Measurements from ENCODE around the gene SCN11A.
"Not testable (repeated sequence)": the region's sequence is repeated elsewhere in the genome, so short reads cannot be mapped to it uniquely, and the experiment has no call there.

The SCN11A gene

DNA sequence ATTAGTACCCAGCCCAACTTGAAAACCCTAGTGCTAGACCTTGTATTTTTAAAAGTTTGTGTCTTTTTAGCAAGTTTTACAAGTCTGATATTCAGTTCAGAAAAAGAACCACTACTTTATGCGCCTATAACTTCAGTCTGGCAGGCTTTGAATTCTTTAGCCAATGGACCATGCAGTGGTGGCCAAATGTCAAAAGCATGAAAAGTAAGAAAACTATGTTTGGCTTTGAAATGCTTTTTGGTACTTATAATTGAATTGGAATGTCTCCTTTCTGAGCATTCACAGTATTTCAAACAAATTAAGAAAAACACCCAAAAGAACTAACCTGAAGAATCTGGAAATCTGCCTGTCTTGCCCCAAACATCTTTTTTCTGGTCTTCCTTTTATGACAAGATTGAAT is 12.9 kb upstream of the SCN11A start:
- DNase-seq = no peak

DNA sequence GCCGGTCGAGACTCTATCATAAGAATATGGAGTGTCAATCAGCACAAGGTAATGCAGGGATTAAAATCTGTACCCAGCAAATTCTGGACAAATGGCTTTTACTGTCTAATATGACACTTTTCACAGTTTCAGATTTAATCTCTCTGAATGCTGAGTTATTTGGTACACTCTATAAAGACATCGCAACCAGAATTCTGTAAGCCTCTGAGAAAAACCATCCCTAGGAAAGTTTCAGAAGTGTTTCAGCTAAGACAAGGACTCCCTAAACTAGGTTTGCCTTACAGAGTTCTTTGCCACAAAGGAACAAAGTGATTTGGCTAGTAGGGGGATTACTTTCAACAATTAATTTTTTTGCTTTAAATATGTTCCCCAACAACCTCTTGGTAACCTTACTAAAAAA is 11.4 kb upstream of the SCN11A start:
- DNase-seq = no peak

DNA sequence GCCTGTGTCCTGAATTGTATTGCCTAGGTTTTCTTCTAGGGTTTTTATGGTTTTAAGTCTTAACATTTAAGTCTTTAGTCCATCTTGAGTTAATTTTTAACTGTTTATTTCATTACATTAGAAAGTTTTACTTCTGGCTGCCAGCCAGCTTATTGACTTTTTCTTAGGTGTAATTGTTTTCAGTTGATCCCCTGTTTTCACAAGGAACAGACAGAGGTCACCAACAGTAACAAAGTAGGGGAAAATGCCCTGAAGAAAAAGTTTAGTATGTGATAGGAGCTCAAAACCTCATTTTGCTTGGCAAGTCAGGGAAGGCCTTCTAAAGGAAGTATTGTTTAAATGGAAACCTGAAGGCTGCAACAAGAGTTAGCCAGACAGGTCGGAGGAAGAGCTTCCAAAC is 10.4 kb upstream of the SCN11A start:
- no peak for DNase-seq

DNA sequence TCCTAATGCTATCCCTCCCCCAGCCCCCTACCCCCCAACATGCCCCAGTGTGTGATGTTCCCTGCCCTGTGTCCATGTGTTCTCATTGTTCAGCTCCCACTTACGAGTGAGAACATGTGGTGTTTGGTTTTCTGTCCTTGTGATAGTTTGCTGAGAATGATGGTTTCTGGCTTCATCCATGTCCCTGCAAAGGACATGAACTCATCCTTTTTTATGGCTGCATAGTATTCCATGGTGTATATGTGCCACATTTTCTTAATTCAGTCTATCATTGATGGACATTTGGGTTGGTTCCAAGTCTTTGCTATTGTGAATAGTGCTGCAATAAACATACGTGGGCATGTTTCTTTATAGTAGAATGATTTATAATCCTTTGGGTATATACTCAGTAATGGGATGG is 9.5 kb upstream of the SCN11A start:
- DNase-seq = not testable (repeated sequence)

DNA sequence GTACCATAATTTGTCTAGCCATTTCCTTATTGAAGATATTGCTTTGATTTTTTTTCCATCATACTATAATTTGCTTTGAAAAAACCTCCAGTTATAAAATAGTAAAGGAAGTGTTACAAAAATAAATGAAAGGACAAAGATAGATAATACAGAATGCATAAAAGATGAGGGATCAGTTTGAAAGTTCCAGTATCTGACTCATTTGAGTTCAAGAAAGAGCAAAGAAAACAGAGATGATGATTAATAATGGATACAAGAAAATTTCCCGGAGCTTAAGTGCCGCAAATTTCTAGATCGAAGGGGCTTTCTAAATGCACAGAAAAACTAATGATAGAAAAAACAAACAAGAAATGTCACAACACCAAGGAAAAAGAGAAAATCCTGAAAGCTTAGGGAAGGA is 4.4 kb upstream of the SCN11A start:
- DNase-seq = no peak

DNA sequence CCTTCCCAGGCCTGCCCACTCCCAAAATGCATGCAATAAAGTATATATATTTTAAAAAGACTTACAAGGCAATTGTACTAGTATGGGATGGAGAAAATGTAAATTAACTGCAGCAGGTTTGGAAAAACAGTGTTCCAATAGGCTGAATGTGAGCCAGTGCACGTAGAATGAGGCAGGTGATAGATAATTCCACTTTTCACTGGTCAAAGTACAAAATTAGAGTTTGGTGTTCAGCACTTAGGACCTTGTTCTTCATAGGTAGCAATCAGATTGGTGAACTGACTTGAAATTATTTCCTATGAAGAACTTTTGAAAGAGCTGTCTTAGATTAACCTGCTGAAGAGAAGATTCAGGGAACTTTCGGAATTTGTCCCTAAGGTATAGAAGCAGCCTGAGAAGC is 2.0 kb upstream of the SCN11A start:
- DNase-seq = no peak

DNA sequence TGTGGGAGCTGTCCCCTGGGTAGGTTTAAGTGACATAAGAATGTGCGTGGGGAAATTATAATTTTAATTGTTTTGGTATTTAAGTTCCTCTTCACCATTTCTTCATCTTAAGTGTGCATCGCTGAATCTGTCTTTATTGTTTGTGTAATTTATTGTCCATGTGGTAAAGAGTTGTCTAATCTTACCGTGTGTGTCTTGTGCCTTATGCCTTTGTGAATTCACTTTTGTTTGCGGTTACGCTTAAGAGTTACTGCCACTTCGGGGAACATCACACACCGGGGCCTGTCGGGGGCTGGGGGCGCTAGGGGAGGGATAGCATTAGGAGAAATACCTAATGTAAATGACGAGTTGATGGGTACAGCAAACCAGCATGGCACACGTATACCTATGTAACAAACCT is 839 bp upstream of the SCN11A start:
- DNase-seq = no peak

DNA sequence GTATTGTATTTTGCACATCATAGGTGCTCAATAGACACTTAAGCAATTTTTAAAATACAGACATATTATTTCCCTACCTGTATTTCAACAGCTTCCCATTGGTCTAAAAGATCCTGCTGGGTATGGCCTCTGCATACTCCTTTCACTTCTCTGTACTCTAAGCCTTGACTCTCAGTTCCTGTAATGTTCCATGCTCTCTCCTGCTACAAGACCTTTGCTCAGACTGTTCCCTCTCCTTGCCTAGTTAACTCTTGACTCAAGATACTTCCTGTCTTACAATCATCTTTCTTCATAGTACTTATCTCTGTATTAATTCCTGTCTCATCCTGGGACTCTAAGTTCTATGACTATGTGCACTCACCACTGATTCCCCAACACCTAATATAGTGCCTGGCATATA is 1.7 kb downstream of the SCN11A start:
- no peak for DNase-seq

DNA sequence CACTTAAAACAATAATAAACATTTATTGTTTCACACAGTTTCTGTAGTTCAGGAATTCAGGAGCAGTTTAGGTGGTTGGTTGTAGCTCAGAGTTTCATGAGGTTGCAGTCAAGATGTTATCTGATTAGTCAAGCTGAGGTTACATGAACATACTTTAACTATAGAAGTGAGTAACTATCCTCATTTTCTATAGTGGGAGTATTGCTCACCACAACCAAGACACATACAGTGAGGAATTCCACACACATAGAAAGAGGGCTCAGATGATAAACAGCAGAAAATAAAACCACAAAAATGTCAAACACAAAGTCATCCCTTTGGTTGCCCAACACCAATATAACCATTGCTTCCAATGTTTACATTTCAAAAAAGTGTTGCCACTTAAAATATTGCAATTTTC is 13.6 kb downstream of the SCN11A start:
- no peak for DNase-seq

DNA sequence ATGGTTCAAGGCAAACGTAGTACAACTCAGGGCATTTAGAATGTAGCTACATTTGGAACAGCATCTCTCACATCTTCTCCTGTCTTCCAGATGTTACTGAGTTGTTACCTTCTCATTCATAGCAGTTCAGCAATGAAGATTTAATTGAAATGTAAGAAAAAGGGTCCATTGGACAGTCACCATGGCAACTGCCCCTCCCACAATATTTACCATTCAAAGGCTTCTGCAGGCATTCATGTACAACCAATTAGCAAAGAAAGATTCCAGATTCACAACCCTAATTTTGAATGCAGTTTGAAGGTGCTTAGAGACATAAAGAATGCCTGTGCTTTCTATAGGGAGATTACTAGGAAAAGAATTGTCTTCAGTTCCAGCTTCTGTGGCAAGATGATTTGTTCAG is 22.2 kb downstream of the SCN11A start:
- DNase-seq = no peak

DNA sequence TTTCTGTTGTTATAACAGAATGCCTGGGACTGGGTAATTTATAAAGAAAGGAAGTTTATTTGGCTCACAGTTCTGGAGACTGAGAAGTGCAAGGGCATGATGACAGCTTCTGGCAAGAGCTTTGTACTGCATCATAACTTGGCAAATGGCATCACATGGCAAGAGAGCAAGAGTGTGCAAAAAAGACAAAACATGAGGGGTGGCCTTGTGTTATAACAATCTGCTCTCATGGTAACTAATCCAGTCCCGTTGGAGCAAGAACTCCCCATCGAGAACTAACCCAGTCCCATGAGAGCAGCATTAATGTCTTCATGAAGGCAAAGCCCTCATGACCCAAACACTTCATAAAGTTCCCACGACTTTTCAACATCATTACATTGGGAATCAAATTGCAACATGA is 23.2 kb downstream of the SCN11A start:
- no peak for DNase-seq

DNA sequence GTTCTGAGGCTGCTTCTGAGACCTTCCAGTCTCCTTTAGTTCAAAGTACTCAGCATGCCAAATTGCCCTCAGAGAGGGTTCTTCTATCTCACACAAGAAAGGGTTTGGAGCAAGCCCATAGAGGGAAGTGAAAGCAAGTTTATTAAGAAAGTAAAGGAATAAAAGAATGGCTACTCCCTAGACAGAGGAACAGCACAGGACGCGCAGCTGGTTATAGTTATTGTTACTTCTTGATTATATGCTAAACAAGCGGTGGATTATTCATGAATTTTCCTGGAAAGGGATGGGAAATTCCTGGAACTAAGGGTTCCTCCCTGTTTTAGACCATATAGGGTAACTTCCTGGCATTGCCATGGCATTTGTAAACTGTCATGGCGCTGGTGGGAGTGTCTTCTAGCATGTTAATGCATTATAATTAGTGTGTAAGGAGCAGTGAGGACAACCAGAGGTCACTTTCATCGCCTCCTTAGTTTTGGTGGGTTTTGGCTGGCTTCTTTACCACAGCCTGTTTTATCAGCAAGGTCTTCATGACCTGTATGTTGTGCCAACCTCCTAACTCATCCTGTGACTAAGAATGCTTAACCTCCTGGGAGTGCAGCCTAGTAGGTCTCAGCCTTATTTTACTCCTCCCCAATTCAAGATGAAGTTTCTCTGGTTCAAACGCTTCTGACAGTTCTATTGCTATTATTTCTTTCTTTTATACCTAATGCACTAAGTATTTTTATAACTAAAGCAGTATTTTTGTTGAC is 26.3 kb downstream of the SCN11A start:
- DNase-seq = no peak

DNA sequence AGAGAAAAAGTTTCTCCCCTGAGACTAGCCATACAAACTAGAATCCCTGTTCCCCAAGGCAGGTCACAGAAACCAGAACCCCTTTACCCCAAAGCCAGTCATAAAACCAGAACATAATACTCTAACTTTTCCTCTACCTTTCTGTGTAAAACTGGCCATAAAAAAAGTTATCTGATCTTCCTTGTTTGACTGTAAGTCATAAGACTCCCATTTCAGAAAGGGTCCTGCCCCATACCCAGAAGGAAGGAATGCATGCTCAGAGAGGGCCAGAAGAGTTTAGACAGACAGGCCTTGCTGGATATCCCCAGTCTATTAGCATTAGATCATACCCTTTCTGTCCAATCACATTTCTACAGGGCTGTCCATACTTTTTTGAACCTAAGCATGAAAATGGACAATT is 27.2 kb downstream of the SCN11A start:
- DNase-seq = no peak

DNA sequence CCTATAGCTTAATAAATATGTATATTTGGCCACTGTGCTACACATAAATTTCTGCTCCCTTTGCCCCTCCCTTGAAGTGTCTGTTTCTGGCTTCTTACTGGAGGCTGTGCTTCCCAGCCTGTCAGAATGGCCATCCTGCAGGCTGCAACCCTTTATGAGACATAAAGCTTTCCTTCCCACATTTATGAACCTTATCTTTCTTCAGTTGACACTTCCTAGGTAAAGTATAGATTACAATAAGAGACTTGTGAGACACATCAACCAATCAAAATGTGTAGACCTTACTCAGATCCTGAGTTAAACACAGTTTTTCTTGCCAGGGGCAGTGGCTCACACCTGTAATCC is 29.5 kb downstream of the SCN11A start:
- no peak for DNase-seq

DNA sequence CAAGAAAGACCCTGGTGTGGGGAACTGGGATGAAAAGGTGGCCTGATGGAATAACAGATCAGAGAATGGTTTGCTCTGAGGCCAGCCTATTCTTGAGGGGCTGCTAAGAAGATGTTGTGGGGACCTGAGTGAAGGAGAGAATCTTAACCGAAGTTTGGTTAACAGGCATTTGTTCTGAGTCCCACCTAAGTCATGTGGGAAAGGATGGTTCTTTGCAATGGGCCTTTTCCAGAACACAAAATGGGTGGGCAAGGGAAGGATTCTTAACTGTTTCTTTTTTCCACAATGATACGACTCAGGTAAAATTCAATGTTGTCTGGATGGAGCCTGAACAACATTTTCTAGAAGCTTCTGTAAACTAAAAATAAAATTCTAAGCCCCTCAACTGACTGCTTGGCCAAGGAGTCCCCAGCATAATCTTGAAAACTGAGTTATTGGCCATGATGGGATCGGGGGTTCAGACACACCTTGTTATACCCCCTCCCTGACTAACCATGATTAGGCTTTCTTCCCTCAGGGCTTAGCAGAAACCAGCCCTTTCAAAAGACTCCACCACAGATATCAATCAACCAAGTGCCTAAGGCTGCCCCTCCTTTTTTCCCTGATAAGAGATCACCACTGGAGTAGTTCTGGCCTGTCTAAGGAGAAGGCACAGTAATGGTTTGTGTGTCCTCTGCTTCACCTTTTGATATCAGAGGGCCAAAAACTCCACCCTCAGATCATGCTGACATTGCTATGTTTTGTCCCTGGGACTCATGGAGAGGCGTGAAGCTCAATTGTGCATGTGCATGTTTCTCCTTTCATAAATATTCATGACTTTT is 30.1 kb downstream of the SCN11A start:
- no peak for DNase-seq

DNA sequence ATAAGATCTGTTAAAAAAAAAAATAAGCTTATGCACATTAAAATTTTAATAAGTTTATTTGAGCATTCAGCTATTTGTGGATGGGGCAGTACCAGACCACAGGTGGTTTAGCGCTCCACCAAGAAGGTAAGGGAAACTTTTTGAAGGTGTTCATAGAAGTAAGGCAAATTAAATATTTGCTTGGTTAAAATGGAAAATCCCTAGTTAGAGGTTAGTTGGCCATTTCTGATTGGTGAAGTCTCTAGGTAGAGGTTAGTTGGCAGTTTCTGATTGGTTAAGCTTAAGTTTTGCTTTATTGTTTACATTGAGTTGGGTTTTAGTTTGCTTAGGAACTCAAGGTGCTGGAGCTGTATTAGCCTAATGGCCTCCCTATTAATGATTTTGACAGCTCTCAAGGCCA is 30.7 kb downstream of the SCN11A start:
- DNase-seq = no peak

DNA sequence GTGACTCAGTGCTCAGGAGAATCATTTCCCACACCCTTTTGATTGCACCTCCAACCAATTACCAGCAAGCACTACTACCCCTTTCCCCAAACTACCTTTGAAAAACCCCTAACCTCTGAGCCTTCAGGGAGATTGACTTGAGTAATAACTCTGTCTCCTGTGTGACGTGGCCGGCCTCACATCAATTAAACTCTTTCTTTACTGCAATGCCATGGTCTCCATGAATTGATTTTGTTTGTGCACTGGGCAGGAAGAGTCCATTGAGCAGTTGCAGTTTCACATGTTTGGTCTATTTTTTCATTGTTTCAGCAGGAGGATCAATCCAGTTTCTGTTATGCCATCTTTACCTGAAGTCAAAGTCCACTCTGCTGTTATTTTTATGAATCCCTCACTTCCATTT is 32.4 kb downstream of the SCN11A start:
- DNase-seq = no peak

DNA sequence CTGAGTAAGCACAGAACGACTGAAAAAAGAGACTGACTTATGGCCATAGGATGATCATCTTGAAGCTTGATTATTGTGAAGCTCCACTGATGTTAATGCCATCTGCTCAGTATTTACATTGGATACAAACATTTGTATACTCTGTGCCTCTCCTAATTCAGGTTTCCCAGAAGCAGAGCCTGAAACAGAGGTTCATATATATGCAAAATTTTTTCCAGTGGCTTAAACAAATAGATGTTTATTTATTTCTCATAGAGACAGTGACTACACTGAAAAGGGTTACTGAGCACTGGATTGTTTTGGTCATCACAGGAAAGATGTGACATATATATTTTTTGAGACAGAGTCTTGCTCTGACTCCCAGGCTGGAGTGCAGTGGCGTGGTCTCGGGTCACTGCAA is 36.3 kb downstream of the SCN11A start:
- no peak for DNase-seq

DNA sequence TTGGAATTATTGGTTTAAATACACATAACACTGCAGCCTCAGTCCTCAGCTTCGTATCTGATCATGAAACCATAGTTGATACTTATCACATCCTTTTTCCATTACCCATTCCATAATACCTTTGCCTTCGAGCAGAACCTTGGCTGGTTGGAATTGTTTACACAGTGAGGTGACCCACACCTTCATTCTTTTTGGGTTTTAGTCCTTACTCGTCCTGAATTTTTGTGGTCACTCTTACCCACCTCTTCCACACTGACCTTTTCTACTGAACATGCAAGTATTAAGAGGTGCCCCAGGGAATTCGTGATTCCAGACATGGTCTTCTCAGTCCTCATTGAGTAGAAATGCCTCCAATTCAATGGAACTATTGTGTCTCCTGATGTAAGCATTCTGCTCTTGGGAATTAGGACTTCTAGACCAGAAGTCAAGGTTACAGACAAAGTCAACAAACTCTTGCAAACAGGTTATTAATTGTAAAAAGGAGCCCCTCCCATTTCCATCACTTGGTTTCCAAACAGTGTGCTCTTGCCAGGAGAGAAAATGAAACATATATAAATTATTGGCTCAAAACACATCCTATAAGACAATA is 37.7 kb downstream of the SCN11A start:
- DNase-seq = no peak

DNA sequence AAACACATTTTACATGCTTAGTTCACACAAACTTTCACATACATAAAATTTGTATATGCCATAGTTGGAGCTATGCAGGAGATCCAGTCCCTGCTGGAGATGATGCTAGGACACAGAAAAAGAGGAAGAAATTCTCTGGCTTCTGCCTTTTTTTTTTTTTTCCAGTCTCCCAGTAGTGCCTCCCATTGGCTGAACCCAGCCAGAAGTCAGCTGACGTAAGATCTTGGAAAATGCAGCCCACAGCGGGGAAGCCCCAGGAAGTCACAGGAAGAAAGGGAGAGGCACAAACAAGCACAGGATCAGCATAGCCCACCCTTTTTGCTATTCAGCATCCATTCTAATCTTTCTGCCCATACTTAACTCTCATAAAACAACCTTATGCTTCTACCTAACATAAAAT is 38.5 kb downstream of the SCN11A start:
- DNase-seq = no peak

DNA sequence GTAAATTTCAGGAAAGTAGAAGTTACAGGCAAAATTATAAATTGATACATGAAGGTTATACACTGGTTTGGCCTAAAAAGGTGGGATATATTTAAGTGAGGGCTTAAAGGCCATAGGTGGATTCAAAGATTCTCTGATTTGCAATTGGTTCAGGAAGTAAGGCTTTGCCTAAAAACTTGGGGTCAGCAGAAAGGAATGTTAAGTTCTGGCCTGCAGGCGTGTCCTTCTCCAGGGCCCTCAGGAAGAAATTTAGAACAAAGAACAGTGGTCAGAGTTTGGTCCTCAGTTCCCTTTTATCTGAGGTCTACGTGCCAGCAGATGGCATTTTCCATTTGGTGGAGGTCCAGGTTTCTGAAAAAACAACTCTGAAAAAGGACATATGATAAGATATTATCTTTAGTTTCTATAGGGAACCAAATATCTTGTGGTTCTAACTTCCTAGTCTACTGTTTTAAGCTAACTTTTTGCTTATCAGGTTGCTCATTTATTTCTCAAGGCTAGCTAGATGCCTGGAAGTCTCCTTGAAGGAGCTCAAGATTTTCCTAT is 40.5 kb downstream of the SCN11A start:
- no peak for DNase-seq

DNA sequence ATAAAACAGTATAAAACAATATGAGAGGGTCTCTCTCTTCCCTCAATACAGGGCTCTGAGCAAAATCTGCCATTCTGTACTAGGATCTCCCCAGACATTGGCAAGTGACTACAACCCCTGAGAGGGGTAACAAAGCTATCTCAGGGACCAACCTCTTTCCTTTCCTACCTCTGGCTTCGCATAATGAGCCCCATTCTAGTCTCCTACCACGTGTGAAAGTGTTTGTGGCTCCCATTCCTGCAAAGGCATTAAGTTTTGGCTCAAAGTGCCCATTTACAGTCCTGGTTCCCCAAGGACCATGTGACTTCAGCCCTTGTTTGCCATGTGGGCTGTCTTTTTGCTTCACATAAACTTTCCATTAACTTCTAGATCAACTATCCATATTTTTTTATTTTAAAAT is 46.4 kb downstream of the SCN11A start:
- no peak for DNase-seq
